ENCODE results near the gene C11orf98.
"Not testable (repeated sequence)": the region's sequence is repeated elsewhere in the genome, so short reads cannot be mapped to it uniquely, and the experiment has no call there.

C11orf98 gene

GRCh38 chr11:62650283-62650682, 14.7 kb downstream of the C11orf98 start:
- DNase-seq (ENCODE audit: low spot score), result not testable (repeated sequence)

GRCh38 chr11:62649486-62649885, 15.5 kb downstream of the C11orf98 start:
- no peak for DNase-seq (ENCODE audit: low spot score)

- DNase-seq (ENCODE audit: low spot score), result no peak
Observed at GRCh38 chr11:62648967-62649364, 16.0 kb downstream of the C11orf98 start.

GRCh38 chr11:62648185-62648966, 16.6 kb downstream of the C11orf98 start:
- no peak for DNase-seq (ENCODE audit: low spot score)

- DNase-seq (ENCODE audit: low spot score), result no peak
Observed at GRCh38 chr11:62647609-62648005, 17.4 kb downstream of the C11orf98 start.

- no peak for DNase-seq (ENCODE audit: low spot score)
Observed at GRCh38 chr11:62646825-62647608, 18.0 kb downstream of the C11orf98 start.

GRCh38 chr11:62645946-62646824, 18.8 kb downstream of the C11orf98 start, which contains the start of gene GANAB:
Gene GANAB (minus strand): TSS chr11:62646613. CDS start chr11:62646599, 14 bp downstream.
- peak; percentile 98 for DNase-seq (ENCODE audit: low spot score)

- no peak for DNase-seq (ENCODE audit: low spot score)
Observed at GRCh38 chr11:62645671-62645945, 19.4 kb downstream of the C11orf98 start.

- DNase-seq (ENCODE audit: low spot score), result no peak
Observed at GRCh38 chr11:62644220-62644619, 20.8 kb downstream of the C11orf98 start.

GRCh38 chr11:62632492-62632891, 32.5 kb downstream of the C11orf98 start:
- DNase-seq (ENCODE audit: low spot score), result no peak

- DNase-seq (ENCODE audit: low spot score), result no peak
Observed at GRCh38 chr11:62627713-62628112, 37.3 kb downstream of the C11orf98 start.

GRCh38 chr11:62622476-62623089, 42.4 kb downstream of the C11orf98 start:
- no peak for DNase-seq (ENCODE audit: low spot score)

GRCh38 chr11:62621567-62622470, 43.2 kb downstream of the C11orf98 start, which contains the start of gene B3GAT3:
Gene B3GAT3 (minus strand): TSS chr11:62621986. CDS start chr11:62621947, 39 bp downstream.
- DNase-seq (ENCODE audit: low spot score), result peak; percentile 97

GRCh38 chr11:62621027-62621566, 43.9 kb downstream of the C11orf98 start:
- no peak for DNase-seq (ENCODE audit: low spot score)

GRCh38 chr11:62616957-62617356, 48.1 kb downstream of the C11orf98 start:
- not testable (repeated sequence) for DNase-seq (ENCODE audit: low spot score)

- DNase-seq (ENCODE audit: low spot score), result no peak
Observed at GRCh38 chr11:62615521-62615920, 49.5 kb downstream of the C11orf98 start.

GRCh38 chr11:62614275-62614674, 50.7 kb downstream of the C11orf98 start:
- peak; percentile 38 for DNase-seq (ENCODE audit: low spot score)

- no peak for DNase-seq (ENCODE audit: low spot score)
Observed at GRCh38 chr11:62613291-62613778, 51.7 kb downstream of the C11orf98 start.

Data from RKO (cell line).